GM18498 (cell line): ENCODE data around the gene NT5M.
"Not testable (repeated sequence)": the region's sequence is repeated elsewhere in the genome, so short reads cannot be mapped to it uniquely, and the experiment has no call there.

Experiments used
- ATAC-seq: cut with Tn5 transposase; IDR thresholded peaks from one replicate; pipeline ENCODE4 v1.9.1; 2021; ENCODE audit warnings: mild to moderate bottlenecking, moderate library complexity; ENCODE audit not compliant: unreplicated experiment

The NT5M gene

GRCh38 chr17:17370711-17371110 is 67.5 kb downstream of the NT5M start:
- ATAC-seq = no peak

- no peak for ATAC-seq
Measured at GRCh38 chr17:17372856-17373520, 69.8 kb downstream of the NT5M start.

GRCh38 chr17:17375841-17376240 is 72.7 kb downstream of the NT5M start:
- ATAC-seq = no peak

- no peak for ATAC-seq
Measured at GRCh38 chr17:17376362-17376761, 73.2 kb downstream of the NT5M start.

- ATAC-seq = no peak
Measured at GRCh38 chr17:17377071-17377967, 74.1 kb downstream of the NT5M start.

- ATAC-seq = no peak
Measured at GRCh38 chr17:17379197-17379991, 76.2 kb downstream of the NT5M start.

- ATAC-seq = no peak
Measured at GRCh38 chr17:17380145-17380925, 77.2 kb downstream of the NT5M start.

GRCh38 chr17:17381446-17382064 is 78.4 kb downstream of the NT5M start:
- no peak for ATAC-seq

GRCh38 chr17:17382065-17382459 is 78.9 kb downstream of the NT5M start:
- no peak for ATAC-seq

- no peak for ATAC-seq
Measured at GRCh38 chr17:17382971-17383370, 79.8 kb downstream of the NT5M start.

GRCh38 chr17:17383431-17384290 is 80.5 kb downstream of the NT5M start:
- not testable (repeated sequence) for ATAC-seq

GRCh38 chr17:17384291-17384615 is 81.1 kb downstream of the NT5M start:
- ATAC-seq = no peak

GRCh38 chr17:17384961-17385360 is 81.8 kb downstream of the NT5M start:
- no peak for ATAC-seq

GRCh38 chr17:17385491-17385890 is 82.3 kb downstream of the NT5M start:
- no peak for ATAC-seq

- no peak for ATAC-seq
Measured at GRCh38 chr17:17386094-17386800, 83.1 kb downstream of the NT5M start.

- no peak for ATAC-seq
Measured at GRCh38 chr17:17387017-17387497, 83.9 kb downstream of the NT5M start.

- ATAC-seq = no peak
Measured at GRCh38 chr17:17387498-17388362, 84.6 kb downstream of the NT5M start.
